ENCODE measurements around the gene ADCY9. TPM values are rescaled to one million over a fixed set of nuclear protein-coding genes. Genes with fewer than 3 reads are reported as not detected.
"Not testable (repeated sequence)": the region's sequence is repeated elsewhere in the genome, so short reads cannot be mapped to it uniquely, and the experiment has no call there.

Gene ADCY9
- total and polyA plus RNA-seq, 12 donors: 11.5 to 57.6 (median 42.7) TPM

- Histone ChIP-seq H3K36me3 (no peaks in the 10 kb centered on the region), H3K4me1 (peaks cover 3 to 46% (median 32%) of the 10 kb centered on the region in 9 donors), H3K4me3 (no peak overlapping the region), H3K27ac (peak overlapping the region in 3 of 10 donors; percentile 35 to 50 (median 41)), H3K27me3 (no peaks in the 10 kb centered on the region), H3K9me3 (no peaks in the 10 kb centered on the region)
- DNase-seq (no peak), ATAC-seq (no peak)
- no peak for TF ChIP-seq CTCF (IDR thresholded peaks at IDR 0.05)
- WGBS, 2 donors: 94 to 97% methylated on average over 9 of the region's 9 CpGs
- intact Hi-C loops (cut with DNase I): loop anchor here in 1 of 10 donors (5.0 kb wide), 1 partner anchor 64 kb away; no protein-coding TSS in a partner anchor
Observed at GRCh38 chr16:4048481-4048880, 67.8 kb downstream of the ADCY9 start.

GRCh38 chr16:4046221-4046620, 70.0 kb downstream of the ADCY9 start:
- intact Hi-C loops (cut with DNase I): loop anchor here in 1 of 10 donors (5.0 kb wide), 1 partner anchor 66 kb away; no protein-coding TSS in a partner anchor
- no peak for TF ChIP-seq CTCF (IDR thresholded peaks at IDR 0.05)

GRCh38 chr16:4045561-4045960, 70.7 kb downstream of the ADCY9 start:
- not testable (repeated sequence) for H3K27me3 ChIP-seq, ATAC-seq, DNase-seq, H3K4me3 ChIP-seq, H3K9me3 ChIP-seq, H3K36me3 ChIP-seq
- 82 to 100% methylated on average over 6 of the region's 6 CpGs for WGBS, 2 donors
- H3K4me1 ChIP-seq: peaks cover 0 to 26% (median 14%) of the 10 kb centered on the region in 9 donors
- intact Hi-C loops (cut with DNase I): loop anchor here in 1 of 10 donors (5.0 kb wide), 1 partner anchor 67 kb away; no protein-coding TSS in a partner anchor
- peak overlapping the region in 1 of 10 donors; percentile 47 for H3K27ac ChIP-seq

More at GRCh38 chr16:4046221-4046620, 70.0 kb downstream of the ADCY9 start:
- ATAC-seq: no peak
- Histone ChIP-seq H3K4me3 (no peak overlapping the region), H3K36me3 (no peaks in the 10 kb centered on the region), H3K27me3 (no peaks in the 10 kb centered on the region), H3K27ac (no peak overlapping the region), H3K9me3 (no peaks in the 10 kb centered on the region), H3K4me1 (peaks cover 0 to 26% (median 14%) of the 10 kb centered on the region in 9 donors)
- 92 to 95% methylated on average over 8 of the region's 8 CpGs for WGBS, 2 donors
- DNase-seq: no peak

- Histone ChIP-seq H3K27ac (no peak overlapping the region), H3K4me1 (peaks cover 0 to 20% (median 14%) of the 10 kb centered on the region in 9 donors), H3K27me3 (no peaks in the 10 kb centered on the region), H3K36me3 (no peaks in the 10 kb centered on the region), H3K4me3 (no peak overlapping the region), H3K9me3 (no peaks in the 10 kb centered on the region)
- WGBS, 2 donors: 92 to 93% methylated on average over 11 of the region's 11 CpGs
- no peak for TF ChIP-seq CTCF (IDR thresholded peaks at IDR 0.05)
- intact Hi-C loops (cut with DNase I): no loop called here
- ATAC-seq: no peak
- no peak for DNase-seq
Observed at GRCh38 chr16:4042581-4042980, 73.7 kb downstream of the ADCY9 start.

- no peak for DNase-seq
- Histone ChIP-seq H3K36me3 (peaks cover 0 to 3% (median 0%) of the 10 kb centered on the region in 9 donors), H3K4me1 (peaks cover 0 to 8% (median 0%) of the 10 kb centered on the region in 9 donors), H3K27me3 (no peaks in the 10 kb centered on the region), H3K4me3 (no peak overlapping the region), H3K9me3 (no peaks in the 10 kb centered on the region), H3K27ac (no peak overlapping the region)
- no peak for TF ChIP-seq CTCF (IDR thresholded peaks at IDR 0.05)
- no peak for ATAC-seq
- intact Hi-C loops (cut with DNase I): no loop called here
- WGBS, 2 donors: 92 to 94% methylated on average over 7 of the region's 7 CpGs
Observed at GRCh38 chr16:4038448-4038847, 77.8 kb downstream of the ADCY9 start.

GRCh38 chr16:4036952-4037351, 79.3 kb downstream of the ADCY9 start:
- H3K27me3 ChIP-seq; H3K36me3 ChIP-seq; H3K4me3 ChIP-seq; DNase-seq; H3K9me3 ChIP-seq; intact Hi-C loops (cut with DNase I); H3K27ac ChIP-seq; ATAC-seq: not testable (repeated sequence)
- peaks cover 0 to 11% (median 0%) of the 10 kb centered on the region in 9 donors for H3K4me1 ChIP-seq
- WGBS, 2 donors: 94 to 98% methylated on average over 3 of the region's 3 CpGs
